Measurements from ENCODE around the gene C1QTNF8. TPM values are rescaled to one million over a fixed set of nuclear protein-coding genes. Genes with fewer than 3 reads are reported as not detected.

Gene C1QTNF8
- total and polyA plus RNA-seq, 2 of the 8 experiments (the other 6 are each of a cell fraction or from before 2014, with no cell fraction given): not detected

DNA sequence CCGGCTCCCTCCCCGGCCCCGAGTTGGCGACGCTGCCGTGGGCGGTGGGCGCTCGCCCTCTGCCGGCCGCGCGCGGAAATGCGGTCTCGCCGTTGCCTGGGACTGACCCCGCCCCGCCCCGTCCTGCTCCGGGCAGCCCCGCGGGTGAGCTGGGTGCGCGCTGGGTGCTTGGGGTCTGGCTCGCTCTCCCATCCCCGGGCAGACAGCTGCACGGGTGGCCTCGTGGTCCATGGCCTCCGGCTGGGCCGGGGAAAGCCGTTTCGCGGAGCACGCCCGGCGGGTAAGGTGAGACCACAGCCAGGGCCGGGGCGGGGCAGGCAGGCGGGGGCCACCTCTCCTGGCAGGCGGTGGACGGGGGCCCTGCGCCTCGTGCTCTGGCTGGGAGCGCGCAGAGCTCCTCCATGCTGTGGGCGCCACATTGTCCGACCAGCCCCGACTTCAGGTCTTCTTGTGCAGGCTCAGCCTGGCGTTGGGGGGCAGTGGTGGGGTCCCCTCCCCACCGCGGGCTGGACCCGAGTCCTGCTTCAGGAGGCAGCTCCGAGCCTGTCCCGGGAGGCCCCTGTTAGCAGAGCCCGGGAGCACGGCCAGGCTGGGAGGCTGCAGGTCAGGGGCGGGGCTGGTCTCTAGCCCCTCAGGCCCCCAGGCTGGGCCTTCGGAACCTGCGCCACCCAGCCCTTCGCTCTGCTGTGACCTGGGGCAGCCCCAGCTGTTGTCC, 7.0 kb upstream of the C1QTNF8 start (continued):
- TF ChIP-seq, protein P1, sequence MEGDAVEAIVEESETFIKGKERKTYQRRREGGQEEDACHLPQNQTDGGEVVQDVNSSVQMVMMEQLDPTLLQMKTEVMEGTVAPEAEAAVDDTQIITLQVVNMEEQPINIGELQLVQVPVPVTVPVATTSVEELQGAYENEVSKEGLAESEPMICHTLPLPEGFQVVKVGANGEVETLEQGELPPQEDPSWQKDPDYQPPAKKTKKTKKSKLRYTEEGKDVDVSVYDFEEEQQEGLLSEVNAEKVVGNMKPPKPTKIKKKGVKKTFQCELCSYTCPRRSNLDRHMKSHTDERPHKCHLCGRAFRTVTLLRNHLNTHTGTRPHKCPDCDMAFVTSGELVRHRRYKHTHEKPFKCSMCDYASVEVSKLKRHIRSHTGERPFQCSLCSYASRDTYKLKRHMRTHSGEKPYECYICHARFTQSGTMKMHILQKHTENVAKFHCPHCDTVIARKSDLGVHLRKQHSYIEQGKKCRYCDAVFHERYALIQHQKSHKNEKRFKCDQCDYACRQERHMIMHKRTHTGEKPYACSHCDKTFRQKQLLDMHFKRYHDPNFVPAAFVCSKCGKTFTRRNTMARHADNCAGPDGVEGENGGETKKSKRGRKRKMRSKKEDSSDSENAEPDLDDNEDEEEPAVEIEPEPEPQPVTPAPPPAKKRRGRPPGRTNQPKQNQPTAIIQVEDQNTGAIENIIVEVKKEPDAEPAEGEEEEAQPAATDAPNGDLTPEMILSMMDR (IDR thresholded peaks at IDR 0.05; ENCODE audit: control extremely low read depth in 1 of 3, insufficient read depth in 1 of 3, low read depth in 1 of 3, low read length in 3 of 3): peak; percentile 62 to 90 (median 78)
- TF ChIP-seq CHD1 (IDR thresholded peaks at IDR 0.05; ENCODE audit: low read depth, low read length) (no peak), GABPA (IDR thresholded peaks at IDR 0.05; ENCODE audit: borderline replicate concordance, insufficient read depth, low read length) (peak; percentile 28; the same call in 1 of the 2 replicates)

Measured in H1 (cell line).